ENCODE results near the gene TAF15. TPM values are rescaled to one million over a fixed set of nuclear protein-coding genes. Genes with fewer than 3 reads are reported as not detected.

The TAF15 gene
- total and polyA plus RNA-seq, 2 of the 4 experiments (the other 2 are of a cell fraction), result 46.8 to 98.0 TPM

DNA sequence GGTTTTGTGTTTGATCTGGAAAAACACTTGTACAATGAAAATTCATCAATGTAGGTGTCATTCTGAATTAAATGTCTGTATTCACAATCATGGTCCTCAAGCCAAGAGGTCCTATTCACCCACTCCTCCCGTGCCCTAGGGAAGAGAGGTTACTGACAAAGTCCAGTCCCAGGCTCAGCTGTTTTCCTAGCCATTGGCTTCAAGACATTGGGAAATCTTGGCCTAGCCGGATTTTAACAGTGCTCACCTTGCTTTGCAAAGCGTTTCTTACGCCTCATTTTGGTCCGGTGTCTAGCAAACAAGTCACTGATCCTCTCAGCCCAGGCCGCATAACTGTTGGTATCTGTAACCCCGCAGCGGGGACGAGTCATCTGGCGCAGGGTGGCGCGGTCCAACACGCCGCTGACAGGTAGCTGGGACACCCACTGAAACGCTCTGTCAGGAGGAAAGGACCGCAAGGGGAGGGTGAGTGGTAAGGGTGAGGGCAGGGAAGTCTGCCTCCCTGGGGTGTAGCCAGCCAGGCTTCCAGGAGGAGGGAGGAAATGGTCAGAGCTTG is 30.6 kb upstream of the TAF15 start:
- ATAC-seq (ENCODE audit: low read depth) (no peak), DNase-seq (no peak)
- H3K4me2 ChIP-seq (ENCODE audit: low read depth, low read length), result peak overlapping the region; percentile 7; the same call in 1 of the 2 replicates
- no peak overlapping the region for H3K9ac ChIP-seq (ENCODE audit: low read depth, low read length)
- H3K4ac ChIP-seq (ENCODE audit: low read depth, low read length), result peak overlapping the region; percentile 71
- WGBS, 2 experiments (ENCODE audit: extremely low coverage in 2 of 2, insufficient read length in 1 of 2), result 84% methylated on average over 10 of the region's 16 CpGs; no CpG with 5 or more reads in 1 of the 2 experiments
- H3K9me3 ChIP-seq (ENCODE audit: control insufficient read depth, insufficient read depth, low read length), result no peaks in the 10 kb centered on the region
- no peak overlapping the region; the same call in 1 of the 2 replicates for H4K5ac ChIP-seq (ENCODE audit: low read depth, low read length)
- in situ Hi-C loops (cut with MboI; ENCODE audit: low sequenced_read_pairs), result no loop called here
- peak overlapping the region; percentile 61 for H2BK120ac ChIP-seq (ENCODE audit: low read depth, low read length)
- peak overlapping the region; percentile 63; the same call in 2 of the 3 replicates for H2BK15ac ChIP-seq (ENCODE audit: low read depth, low read length)
- no peak overlapping the region for H2BK5ac ChIP-seq (ENCODE audit: low read depth, low read length, poor library complexity, severe bottlenecking)
- H3K27ac ChIP-seq (ENCODE audit: insufficient read depth, low read length), result peak overlapping the region; percentile 22; the same call in 1 of the 2 replicates
- H3K4me1 ChIP-seq (ENCODE audit: control insufficient read depth, insufficient read depth, low read length), result peaks cover 29% of the 10 kb centered on the region
- H3K36me3 ChIP-seq (ENCODE audit: control insufficient read depth, insufficient read depth, low read length), result no peaks in the 10 kb centered on the region
- H2AK9ac ChIP-seq (replicated peaks; ENCODE audit: low read depth, low read length, poor library complexity), result peak overlapping the region; percentile 74
- H3K4me3 ChIP-seq (ENCODE audit: insufficient read depth, low read depth, low read length), result no peak overlapping the region
- dilution Hi-C loops (cut with HindIII; ENCODE audit: low sequenced_read_pairs, unreplicated experiment), result no loop called here
- H2AK5ac ChIP-seq (ENCODE audit: low read depth, low read length), result peak overlapping the region; percentile 66
- no peak overlapping the region for H4K8ac ChIP-seq (ENCODE audit: low read depth in 2 of 2, low read length in 2 of 2)
- H3K79me1 ChIP-seq (ENCODE audit: low read depth in 1 of 2, low read length in 2 of 2), result no peaks in the 10 kb centered on the region
- peak overlapping the region; percentile 63 for H4K91ac ChIP-seq (ENCODE audit: insufficient read depth, low read depth, low read length)
- H3K56ac ChIP-seq (ENCODE audit: extremely low read depth, insufficient read depth, low read length), result no peak overlapping the region
- POLR2A ChIA-PET (ENCODE audit: unreplicated experiment), result no interaction called here
- H2AFZ ChIP-seq (replicated peaks; ENCODE audit: low read length, poor library complexity), result no peak overlapping the region
- intact Hi-C loops (cut with micrococcal nuclease), result no loop called here
- H3K14ac ChIP-seq (replicated peaks; ENCODE audit: low read depth, low read length), result peak overlapping the region; percentile 34; the same call in 1 of the 2 replicates
- TF ChIP-seq MAZ (IDR thresholded peaks at IDR 0.05; ENCODE audit: borderline replicate concordance, low read depth, low read length), result no peak
- TF ChIP-seq FOS (IDR thresholded peaks at IDR 0.05; ENCODE audit: low read depth, low read length), result no peak
- no peak for TF ChIP-seq SMC3 (IDR thresholded peaks at IDR 0.05; ENCODE audit: low read depth, low read length)
- TF ChIP-seq BHLHE40 (IDR thresholded peaks at IDR 0.05; ENCODE audit: low read depth, low read length), result no peak
- no peak for TF ChIP-seq CEBPB (IDR thresholded peaks at IDR 0.05; ENCODE audit: low read depth, low read length)
- TF ChIP-seq MAFK (IDR thresholded peaks at IDR 0.05; ENCODE audit: low read depth, low read length), result no peak
- TF ChIP-seq RFX5 (IDR thresholded peaks at IDR 0.05; ENCODE audit: low read depth, low read length), result no peak
- TF ChIP-seq, protein P1, sequence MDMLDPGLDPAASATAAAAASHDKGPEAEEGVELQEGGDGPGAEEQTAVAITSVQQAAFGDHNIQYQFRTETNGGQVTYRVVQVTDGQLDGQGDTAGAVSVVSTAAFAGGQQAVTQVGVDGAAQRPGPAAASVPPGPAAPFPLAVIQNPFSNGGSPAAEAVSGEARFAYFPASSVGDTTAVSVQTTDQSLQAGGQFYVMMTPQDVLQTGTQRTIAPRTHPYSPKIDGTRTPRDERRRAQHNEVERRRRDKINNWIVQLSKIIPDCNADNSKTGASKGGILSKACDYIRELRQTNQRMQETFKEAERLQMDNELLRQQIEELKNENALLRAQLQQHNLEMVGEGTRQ (IDR thresholded peaks at IDR 0.05; ENCODE audit: low read depth, low read length), result no peak
- no peak for TF ChIP-seq POLR2A (IDR thresholded peaks at IDR 0.05; ENCODE audit: low read depth, low read length)
- TF ChIP-seq MXI1 (IDR thresholded peaks at IDR 0.05; ENCODE audit: borderline replicate concordance, low read depth, low read length), result no peak
- no peak for TF ChIP-seq RCOR1 (IDR thresholded peaks at IDR 0.05; ENCODE audit: insufficient replicate concordance, low read length)
- TF ChIP-seq, protein P2, sequence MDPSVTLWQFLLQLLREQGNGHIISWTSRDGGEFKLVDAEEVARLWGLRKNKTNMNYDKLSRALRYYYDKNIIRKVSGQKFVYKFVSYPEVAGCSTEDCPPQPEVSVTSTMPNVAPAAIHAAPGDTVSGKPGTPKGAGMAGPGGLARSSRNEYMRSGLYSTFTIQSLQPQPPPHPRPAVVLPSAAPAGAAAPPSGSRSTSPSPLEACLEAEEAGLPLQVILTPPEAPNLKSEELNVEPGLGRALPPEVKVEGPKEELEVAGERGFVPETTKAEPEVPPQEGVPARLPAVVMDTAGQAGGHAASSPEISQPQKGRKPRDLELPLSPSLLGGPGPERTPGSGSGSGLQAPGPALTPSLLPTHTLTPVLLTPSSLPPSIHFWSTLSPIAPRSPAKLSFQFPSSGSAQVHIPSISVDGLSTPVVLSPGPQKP (IDR thresholded peaks at IDR 0.05; ENCODE audit: borderline replicate concordance, low read depth, low read length), result no peak
- TF ChIP-seq NFE2L2 (IDR thresholded peaks at IDR 0.05; ENCODE audit: low read depth, low read length), result no peak
- H3K18ac ChIP-seq (ENCODE audit: low read depth, low read length), result peak overlapping the region; percentile 48
- peak overlapping the region; percentile 96 for H2BK20ac ChIP-seq (ENCODE audit: low read depth, low read length)
- H3K9me1 ChIP-seq (ENCODE audit: insufficient read depth, low read length), result peaks cover 16% of the 10 kb centered on the region
- H3K27me3 ChIP-seq (ENCODE audit: control insufficient read depth, insufficient read depth, low read length), result peaks cover 32% of the 10 kb centered on the region
- CTCF ChIA-PET, result interaction anchor here (1.0 kb wide), 2 partner anchors 20 to 26 kb away, joined by 3 read pairs; no protein-coding TSS in a partner anchor
- BruUV-seq (replicated peaks), result no TSS peak
- 0 out of 2 replicates have a peak overlapping the region, but pooled peaks have one; percentile 13 for H3K23ac ChIP-seq (ENCODE audit: low read depth, low read length)
- H4K20me1 ChIP-seq (ENCODE audit: insufficient read depth, low read length), result no peaks in the 10 kb centered on the region

Data from IMR-90 (cell line).